Activated T-cell treated with anti-CD3 and anti-CD28 coated beads, Interleukin-2, amount 50 U/mL, for 1 hour (primary cell): ENCODE data around the gene STRN4.

ENCODE experiments used
- DNase-seq: peaks from one replicate; pipeline ENCODE4 v3.0.0-alpha.2; 2020

Gene STRN4

DNA sequence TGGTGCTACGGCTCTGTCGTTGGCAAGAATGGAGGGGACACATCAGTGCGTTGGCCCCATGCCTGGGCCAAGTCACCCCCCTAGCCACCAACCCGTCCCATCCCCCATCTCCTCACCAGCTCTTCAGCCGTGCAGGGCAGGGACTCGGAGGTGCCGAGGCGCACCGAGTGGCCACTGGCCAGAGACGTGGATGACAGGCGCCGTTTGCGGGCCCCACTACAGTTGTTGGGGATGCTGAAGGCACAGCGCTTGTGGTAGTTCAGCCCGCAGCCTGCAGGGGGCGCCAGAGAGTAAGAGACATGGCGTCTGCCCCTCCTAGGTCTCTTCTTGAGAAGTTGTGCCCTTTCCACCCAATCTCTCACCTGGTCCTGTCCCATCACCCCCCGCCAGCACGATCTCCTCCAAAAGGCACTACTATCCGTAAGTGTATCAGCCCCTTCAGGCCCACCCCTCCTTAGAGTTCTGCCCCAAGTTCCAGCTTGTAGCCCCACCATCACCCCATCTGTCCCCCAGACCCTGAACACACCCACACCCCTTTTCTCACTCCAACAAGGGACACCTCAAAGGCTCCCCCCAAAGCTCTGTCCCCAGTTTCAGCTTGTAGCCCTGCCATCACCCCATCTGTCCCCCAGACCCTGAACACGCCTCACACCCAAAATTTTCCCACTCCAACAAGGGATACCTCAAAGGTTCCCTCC is 41.7 kb downstream of the STRN4 start:
- DNase-seq: peak; percentile 91

- DNase-seq: no peak
Observed at GRCh38 chr19:46700704-46701103, 45.5 kb downstream of the STRN4 start.

- DNase-seq: no peak
Observed at GRCh38 chr19:46698395-46699321, 47.6 kb downstream of the STRN4 start.

- DNase-seq: no peak
Observed at GRCh38 chr19:46697204-46697960, 48.9 kb downstream of the STRN4 start.

GRCh38 chr19:46696866-46697203 is 49.4 kb downstream of the STRN4 start:
- no peak for DNase-seq

- no peak for DNase-seq
Observed at GRCh38 chr19:46696052-46696451, 50.2 kb downstream of the STRN4 start.

DNA sequence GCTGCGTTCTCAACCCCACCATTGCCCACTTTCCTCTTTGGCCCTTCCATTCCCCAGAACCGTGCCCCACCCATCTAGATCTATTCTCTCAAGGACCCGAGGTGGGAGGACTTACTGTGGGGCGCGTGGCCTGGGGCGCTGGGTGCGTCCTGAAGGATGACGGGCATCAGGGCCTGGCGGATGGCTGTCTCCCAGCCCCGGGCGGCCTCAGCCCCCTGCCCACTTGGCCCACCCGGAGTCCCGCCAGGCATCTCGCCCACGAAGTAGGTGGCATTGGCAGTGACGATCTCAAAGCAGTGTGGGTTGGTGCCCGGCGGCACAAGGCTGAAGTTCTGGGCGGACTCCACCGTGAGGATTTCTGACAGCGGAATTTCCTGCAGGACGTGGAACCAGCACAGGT is 52.5 kb downstream of the STRN4 start:
- DNase-seq: no peak

DNA sequence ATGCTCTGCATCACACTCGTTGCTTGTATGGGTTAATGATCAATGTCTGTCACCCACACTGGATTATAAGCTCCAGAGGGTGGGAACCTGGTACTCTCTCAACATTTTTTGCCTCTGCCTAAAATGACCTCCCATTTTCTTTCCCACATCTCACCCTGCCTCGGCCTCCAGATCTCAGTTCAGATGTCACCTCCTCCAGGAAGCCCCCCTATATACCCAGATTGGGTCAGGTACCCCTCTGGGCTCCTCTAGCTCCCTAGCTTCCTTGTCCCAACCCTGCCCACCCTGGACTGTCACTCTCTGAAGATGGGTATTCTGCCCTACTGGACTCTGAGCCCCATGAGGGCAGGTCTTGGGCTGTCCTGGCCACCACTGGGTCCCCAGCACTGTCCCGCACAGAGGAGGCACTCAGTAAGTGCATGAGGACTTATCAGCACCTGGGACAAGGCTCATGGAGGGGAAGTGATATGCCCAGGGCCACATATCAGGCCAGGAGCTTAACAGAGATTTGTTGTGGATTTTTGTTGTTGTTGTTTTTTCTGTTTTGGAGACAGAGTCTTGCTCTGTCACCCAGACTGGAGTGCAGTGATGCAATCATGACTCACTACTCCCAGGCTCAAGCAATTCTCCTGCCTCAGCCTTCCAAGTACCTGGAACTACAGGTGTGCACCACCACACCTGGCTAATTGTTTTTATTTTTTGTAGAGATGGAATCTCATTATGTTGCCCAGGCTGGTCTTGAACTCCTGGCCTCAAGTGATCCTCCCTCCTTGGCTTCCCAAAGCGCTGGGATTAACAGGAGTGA is 53.1 kb downstream of the STRN4 start:
- no peak for DNase-seq

GRCh38 chr19:46691948-46692347 is 54.3 kb downstream of the STRN4 start:
- DNase-seq: no peak

DNA sequence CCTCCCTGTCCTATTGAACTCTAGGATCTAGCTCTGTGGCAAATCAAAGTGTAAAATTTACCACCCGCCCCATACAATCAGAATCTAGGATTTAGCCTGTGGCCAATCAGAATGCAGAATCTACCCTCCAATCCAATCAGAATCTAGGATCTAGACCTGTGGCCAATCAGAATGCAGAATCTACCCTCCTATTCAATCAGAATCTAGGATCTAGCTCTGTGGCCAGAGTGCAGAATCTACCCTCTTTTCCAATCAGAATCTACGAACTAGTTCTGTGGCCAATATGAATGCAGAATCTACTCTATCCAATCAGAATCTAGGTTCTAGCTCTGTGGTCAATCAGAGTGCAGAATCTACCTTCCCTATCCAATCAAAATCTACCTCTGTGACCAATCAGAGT is 55.1 kb downstream of the STRN4 start:
- no peak for DNase-seq

DNA sequence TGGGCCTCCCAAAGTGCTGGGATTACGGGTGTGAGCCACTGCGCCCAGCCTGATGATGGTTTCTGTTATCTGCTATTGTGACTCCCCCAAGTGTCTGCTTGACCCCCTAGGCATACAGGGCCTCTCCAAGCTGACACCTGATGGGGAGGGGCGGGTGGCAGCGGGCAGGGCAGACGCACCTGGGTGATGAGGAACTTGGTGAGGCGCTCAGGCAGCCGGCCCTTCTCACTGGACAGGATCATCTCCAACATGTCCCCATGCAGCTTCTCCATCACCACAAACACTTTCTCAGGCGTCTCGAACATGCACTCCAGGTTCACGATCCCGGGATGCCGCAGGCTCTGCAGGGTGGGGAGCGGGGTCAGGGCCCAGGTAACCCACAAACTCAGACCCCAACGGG is 56.9 kb downstream of the STRN4 start:
- DNase-seq: no peak

DNA sequence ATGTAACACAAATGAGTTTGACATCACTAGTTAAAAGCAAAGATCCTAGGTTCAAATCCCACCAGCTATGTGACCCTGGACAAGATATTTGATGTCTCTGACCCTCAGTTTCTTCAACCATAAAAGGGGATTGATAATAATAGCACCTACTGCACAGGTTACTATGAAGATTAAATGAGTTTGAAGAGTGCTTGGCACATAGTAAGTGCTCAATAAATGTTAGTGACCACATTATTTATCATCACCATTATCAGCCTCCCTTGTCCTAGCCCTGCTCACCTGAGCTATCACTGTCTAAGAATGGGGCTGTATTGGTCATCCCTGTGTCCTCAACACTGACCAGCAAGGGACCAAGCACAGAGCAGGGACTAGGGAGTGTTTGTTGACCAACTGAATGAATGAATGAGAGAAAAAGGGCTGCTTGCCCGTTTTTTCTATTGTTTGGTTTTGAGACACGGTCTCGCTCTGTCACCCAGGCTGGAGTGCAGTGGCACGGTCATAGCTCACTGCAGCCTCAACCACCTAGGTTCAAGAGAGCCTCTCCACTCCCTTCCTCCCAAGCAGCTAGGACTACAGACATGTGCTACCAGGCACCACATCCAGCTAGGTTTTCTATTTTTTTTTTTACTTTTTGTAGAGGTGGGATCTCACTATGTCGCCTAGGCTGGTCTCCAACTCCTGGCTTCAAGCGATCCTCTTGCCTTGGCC is 58.7 kb downstream of the STRN4 start:
- no peak for DNase-seq

GRCh38 chr19:46685189-46685588 is 61.1 kb downstream of the STRN4 start:
- no peak for DNase-seq

GRCh38 chr19:46678110-46678732 is 68.0 kb downstream of the STRN4 start:
- peak; percentile 67 for DNase-seq

DNA sequence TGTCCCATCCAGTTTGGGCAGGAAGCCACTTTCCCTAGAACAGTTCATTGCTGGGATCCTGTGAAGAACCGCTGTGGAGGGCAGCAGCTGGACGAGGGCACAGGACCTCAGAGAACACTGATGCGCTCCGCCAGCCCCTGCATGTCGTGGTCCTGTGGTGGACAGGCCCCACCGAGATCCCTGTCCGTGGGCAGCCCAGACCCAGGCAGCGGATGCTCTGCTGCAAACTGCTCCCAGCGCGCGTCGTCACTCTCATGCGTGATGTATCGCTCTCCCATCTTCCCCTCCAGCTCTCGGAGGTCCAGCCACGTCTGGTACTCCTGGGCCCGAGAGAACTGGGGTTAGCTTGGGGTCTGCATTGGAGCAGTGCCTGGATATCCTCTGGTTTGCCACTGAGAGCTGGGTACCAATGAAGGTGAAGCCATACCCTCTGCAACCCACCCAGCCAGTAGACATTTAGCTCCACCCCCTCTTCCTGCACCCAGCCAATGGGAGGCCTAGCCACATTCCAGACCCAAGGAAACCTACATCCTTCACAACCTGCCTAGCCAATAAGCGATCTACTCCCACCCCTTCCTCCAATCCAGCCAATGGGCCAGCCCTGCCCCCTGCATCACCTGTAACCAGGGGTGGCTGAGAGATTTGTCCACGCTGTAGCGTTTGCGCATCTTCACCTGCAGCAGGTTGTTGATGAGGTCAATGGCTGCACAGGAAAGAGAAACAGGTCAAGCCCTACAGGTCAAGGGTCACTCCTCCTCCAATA is 71.7 kb downstream of the STRN4 start:
- DNase-seq: no peak

GRCh38 chr19:46670813-46671212 is 75.4 kb downstream of the STRN4 start:
- DNase-seq: no peak
